DMS53 treated with DMSO at 0.1 percent for 48 hours (cell line): ENCODE measurements around the gene POMGNT2.
"Not testable (repeated sequence)": the region's sequence is repeated elsewhere in the genome, so short reads cannot be mapped to it uniquely, and the experiment has no call there.

Source experiments
- DNase-seq: peaks from one replicate; lab custom pipeline; 2025; ENCODE audit not compliant: unreplicated experiment; lab: John Stamatoyannopoulos, UW

The POMGNT2 gene

GRCh38 chr3:43048470-43048869, 57.4 kb downstream of the POMGNT2 start:
- DNase-seq, result no peak

GRCh38 chr3:43046583-43046982, 59.3 kb downstream of the POMGNT2 start:
- DNase-seq, result no peak

- DNase-seq, result not testable (repeated sequence)
Measured at GRCh38 chr3:43045079-43045478, 60.8 kb downstream of the POMGNT2 start.

- no peak for DNase-seq
Measured at GRCh38 chr3:43043793-43044192, 62.1 kb downstream of the POMGNT2 start.

- DNase-seq, result no peak
Measured at GRCh38 chr3:43043071-43043766, 62.7 kb downstream of the POMGNT2 start.

- DNase-seq, result no peak
Measured at GRCh38 chr3:43041517-43041916, 64.4 kb downstream of the POMGNT2 start.

- no peak for DNase-seq
Measured at GRCh38 chr3:43038010-43038409, 67.9 kb downstream of the POMGNT2 start.

- no peak for DNase-seq
Measured at GRCh38 chr3:43036621-43037423, 69.1 kb downstream of the POMGNT2 start.

- DNase-seq, result no peak
Measured at GRCh38 chr3:43035801-43036365, 70.0 kb downstream of the POMGNT2 start.

- no peak for DNase-seq
Measured at GRCh38 chr3:43034911-43035310, 71.0 kb downstream of the POMGNT2 start.

- no peak for DNase-seq
Measured at GRCh38 chr3:43034200-43034599, 71.7 kb downstream of the POMGNT2 start.

- no peak for DNase-seq
Measured at GRCh38 chr3:43032646-43033628, 72.9 kb downstream of the POMGNT2 start.

GRCh38 chr3:43031889-43032545, 73.9 kb downstream of the POMGNT2 start:
- no peak for DNase-seq

- DNase-seq, result no peak
Measured at GRCh38 chr3:43031485-43031884, 74.4 kb downstream of the POMGNT2 start.

GRCh38 chr3:43030162-43030935, 75.5 kb downstream of the POMGNT2 start:
- DNase-seq, result no peak
